Endodermal cell (in vitro differentiated cells): ENCODE measurements around the gene TANGO2. TPM values are rescaled to one million over a fixed set of nuclear protein-coding genes. Genes with fewer than 3 reads are reported as not detected.

ENCODE experiments used
- DNase-seq: peaks from one replicate; pipeline ENCODE4 v3.0.0-alpha.2; 2017
- H3K27ac ChIP-seq: 2 replicates; pipeline ENCODE4 v1.5.1; 2013; ENCODE audit warnings: mild to moderate bottlenecking, low read depth, low read length, moderate library complexity
- H3K27me3 ChIP-seq: 2 replicates; pipeline ENCODE4 v1.6.1; 2013; ENCODE audit warnings: mild to moderate bottlenecking, low read length, moderate library complexity; ENCODE audit not compliant: insufficient read depth, control insufficient read depth, poor library complexity, severe bottlenecking
- H3K36me3 ChIP-seq: 2 replicates; pipeline ENCODE4 v1.7.0; 2013; ENCODE audit warnings: mild to moderate bottlenecking, low read length, moderate library complexity; ENCODE audit not compliant: control insufficient read depth, insufficient read depth
- H3K4me1 ChIP-seq: one replicate; pipeline ENCODE4 v1.7.0; 2013; ENCODE audit warnings: low read length; ENCODE audit not compliant: control insufficient read depth, insufficient read depth
- H3K4me3 ChIP-seq: 2 replicates; pipeline ENCODE4 v1.5.1; 2013; ENCODE audit warnings: mild to moderate bottlenecking, low read length, moderate library complexity
- H3K9ac ChIP-seq: 2 replicates; pipeline ENCODE4 v1.6.1; 2013; ENCODE audit warnings: mild to moderate bottlenecking, low read length, moderate library complexity; ENCODE audit not compliant: poor library complexity, severe bottlenecking; ENCODE audit errors: extremely low read depth
- H3K9me3 ChIP-seq: 2 replicates; pipeline ENCODE4 v1.6.1; 2013; ENCODE audit warnings: mild to moderate bottlenecking, low read length, moderate library complexity; ENCODE audit not compliant: control insufficient read depth
- H3K27ac Mint-ChIP-seq: 2 replicates; pipeline ENCODE4 v1.8.0; 2020; ENCODE audit warnings: mixed read lengths
- H3K27me3 Mint-ChIP-seq: 2 replicates; pipeline ENCODE4 v1.8.0; 2021; ENCODE audit warnings: mild to moderate bottlenecking, mixed read lengths; ENCODE audit not compliant: insufficient read depth
- H3K36me3 Mint-ChIP-seq: 2 replicates; pipeline ENCODE4 v1.8.0; 2020; ENCODE audit warnings: low read depth, mixed read lengths
- H3K4me1 Mint-ChIP-seq: 2 replicates; pipeline ENCODE4 v1.8.0; 2020; ENCODE audit warnings: mixed read lengths
- H3K4me3 Mint-ChIP-seq: 2 replicates; pipeline ENCODE4 v1.8.0; 2020; ENCODE audit warnings: mild to moderate bottlenecking, moderate library complexity, mixed read lengths
- H3K9me3 Mint-ChIP-seq: 2 replicates; pipeline ENCODE4 v1.8.0; 2020; ENCODE audit warnings: mild to moderate bottlenecking, mixed read lengths
- WGBS, 2 experiments: methylation state at CpG; one replicate each; pipeline versions ENCODE4 v1.1.5 to v1.1.7; 2013; ENCODE audit warnings: missing lambda C conversion rate in 2 of 2, mixed read lengths in 1 of 2; ENCODE audit not compliant: insufficient coverage in 1 of 2, insufficient read length in 1 of 2; 5-methylcytosine and 5-hydroxymethylcytosine counted together
- total RNA-seq, 2 donors: library from RNA; stranded (reverse); fragmentation: NEBNext Ultra II Directional in 1 of 2; extraction: Animal tissue kit (Norgen Biotek cat#: 25700) in 1 of 2; gene quantifications; 2 replicates in 1 of 2; 3 replicates in 1 of 2; pipeline ENCODE4 v1.2.1, GENCODE V29; 2021
- TF ChIP-seq, protein P1 (sequence below): fragments of 200-600 bp; sonication (generic); conservative IDR thresholded peaks from 2 replicates; pipeline ENCODE4 v1.5.0; 2021; ENCODE audit warnings: antibody characterized with exemption, mild to moderate bottlenecking

Gene TANGO2
- total RNA-seq, 2 donors from 2014 or later, result 19.9 to 21.8 TPM

GRCh38 chr22:20057596-20058268 lies 36.8 kb downstream of the TANGO2 start:
- no peak for DNase-seq
- H3K36me3 Mint-ChIP-seq, result peaks cover 15% of the 10 kb centered on the region
- H3K4me3 Mint-ChIP-seq, result no peak overlapping the region
- H3K27me3 Mint-ChIP-seq, result no peaks in the 10 kb centered on the region
- no peaks in the 10 kb centered on the region for H3K4me1 ChIP-seq
- no peak overlapping the region for H3K27ac ChIP-seq
- no peaks in the 10 kb centered on the region for H3K9me3 ChIP-seq
- WGBS, 2 experiments, result 90 to 96% methylated on average over 7 to 13 of the region's 13 CpGs
- peaks cover 3% of the 10 kb centered on the region for H3K36me3 ChIP-seq
- TF ChIP-seq, protein P1, sequence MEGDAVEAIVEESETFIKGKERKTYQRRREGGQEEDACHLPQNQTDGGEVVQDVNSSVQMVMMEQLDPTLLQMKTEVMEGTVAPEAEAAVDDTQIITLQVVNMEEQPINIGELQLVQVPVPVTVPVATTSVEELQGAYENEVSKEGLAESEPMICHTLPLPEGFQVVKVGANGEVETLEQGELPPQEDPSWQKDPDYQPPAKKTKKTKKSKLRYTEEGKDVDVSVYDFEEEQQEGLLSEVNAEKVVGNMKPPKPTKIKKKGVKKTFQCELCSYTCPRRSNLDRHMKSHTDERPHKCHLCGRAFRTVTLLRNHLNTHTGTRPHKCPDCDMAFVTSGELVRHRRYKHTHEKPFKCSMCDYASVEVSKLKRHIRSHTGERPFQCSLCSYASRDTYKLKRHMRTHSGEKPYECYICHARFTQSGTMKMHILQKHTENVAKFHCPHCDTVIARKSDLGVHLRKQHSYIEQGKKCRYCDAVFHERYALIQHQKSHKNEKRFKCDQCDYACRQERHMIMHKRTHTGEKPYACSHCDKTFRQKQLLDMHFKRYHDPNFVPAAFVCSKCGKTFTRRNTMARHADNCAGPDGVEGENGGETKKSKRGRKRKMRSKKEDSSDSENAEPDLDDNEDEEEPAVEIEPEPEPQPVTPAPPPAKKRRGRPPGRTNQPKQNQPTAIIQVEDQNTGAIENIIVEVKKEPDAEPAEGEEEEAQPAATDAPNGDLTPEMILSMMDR, result no peak
- H3K4me3 ChIP-seq, result no peak overlapping the region
- H3K9me3 Mint-ChIP-seq, result no peaks in the 10 kb centered on the region
- H3K4me1 Mint-ChIP-seq, result no peaks in the 10 kb centered on the region
- no peak overlapping the region for H3K9ac ChIP-seq
- no peaks in the 10 kb centered on the region for H3K27me3 ChIP-seq
- H3K27ac Mint-ChIP-seq, result no peak overlapping the region

GRCh38 chr22:20058989-20059770 lies 38.3 kb downstream of the TANGO2 start:
- Mint-ChIP-seq H3K36me3 (peaks cover 12% of the 10 kb centered on the region), H3K27ac (no peak overlapping the region), H3K4me1 (no peaks in the 10 kb centered on the region), H3K4me3 (no peak overlapping the region), H3K27me3 (no peaks in the 10 kb centered on the region), H3K9me3 (no peaks in the 10 kb centered on the region)
- 94 to 96% methylated on average over 5 to 10 of the region's 10 CpGs for WGBS, 2 experiments
- DNase-seq, result no peak
- H3K4me3 ChIP-seq, result no peak overlapping the region
- TF ChIP-seq, protein P1, result no peak
- no peaks in the 10 kb centered on the region for H3K36me3 ChIP-seq
- no peak overlapping the region for H3K27ac ChIP-seq
- no peaks in the 10 kb centered on the region for H3K4me1 ChIP-seq
- H3K9me3 ChIP-seq, result no peaks in the 10 kb centered on the region
- H3K27me3 ChIP-seq, result no peaks in the 10 kb centered on the region
- no peak overlapping the region for H3K9ac ChIP-seq

DNA sequence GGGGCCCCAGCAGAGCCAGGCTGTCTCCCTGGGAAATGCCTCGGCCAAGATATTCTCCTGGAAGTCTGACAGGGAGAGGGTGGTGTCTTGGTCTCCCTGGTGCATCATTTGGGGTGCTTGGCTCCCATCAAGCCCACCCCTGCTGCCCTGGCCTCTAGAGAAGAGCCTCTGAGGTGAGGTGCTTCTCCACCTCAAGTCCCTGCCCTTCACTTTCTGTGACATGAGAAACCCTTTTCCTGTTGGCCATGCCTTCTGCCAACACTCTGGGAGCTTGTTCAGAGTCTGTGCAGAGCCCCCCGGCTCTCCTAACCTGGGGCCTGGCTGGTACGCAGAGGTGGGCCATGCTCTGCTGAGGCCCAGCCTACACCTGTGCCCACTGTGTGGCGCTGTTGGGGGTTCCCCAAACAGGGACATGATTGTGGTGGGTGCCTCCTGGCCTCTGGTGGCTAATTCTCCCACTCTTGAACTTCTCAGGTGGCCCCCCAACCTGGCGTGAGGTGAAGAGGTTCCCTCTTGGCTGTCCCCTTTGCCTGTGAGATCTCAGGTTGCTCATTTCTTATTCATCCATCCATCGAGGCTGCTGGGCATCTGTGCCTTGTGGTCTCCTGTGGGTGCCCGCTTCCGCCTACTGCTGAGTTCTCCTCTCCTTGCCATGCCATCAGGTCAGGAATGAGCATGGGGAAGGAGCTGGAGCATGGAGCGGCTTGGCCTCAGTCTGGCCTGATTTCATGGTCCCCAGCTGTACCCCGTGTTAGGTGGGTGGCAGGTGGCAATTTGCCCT lies 40.0 kb downstream of the TANGO2 start:
- Mint-ChIP-seq H3K36me3 (peaks cover 11% of the 10 kb centered on the region), H3K4me3 (no peak overlapping the region), H3K9me3 (no peaks in the 10 kb centered on the region), H3K4me1 (no peaks in the 10 kb centered on the region), H3K27me3 (no peaks in the 10 kb centered on the region), H3K27ac (no peak overlapping the region)
- Histone ChIP-seq H3K4me3 (no peak overlapping the region), H3K4me1 (no peaks in the 10 kb centered on the region), H3K9me3 (no peaks in the 10 kb centered on the region), H3K9ac (no peak overlapping the region), H3K36me3 (no peaks in the 10 kb centered on the region), H3K27me3 (no peaks in the 10 kb centered on the region), H3K27ac (no peak overlapping the region)
- no peak for DNase-seq
- 90 to 92% methylated on average over 6 to 10 of the region's 10 CpGs for WGBS, 2 experiments
- TF ChIP-seq, protein P1, result peak; percentile 54
